ENCODE results near the gene SURF2.

The SURF2 gene

DNA sequence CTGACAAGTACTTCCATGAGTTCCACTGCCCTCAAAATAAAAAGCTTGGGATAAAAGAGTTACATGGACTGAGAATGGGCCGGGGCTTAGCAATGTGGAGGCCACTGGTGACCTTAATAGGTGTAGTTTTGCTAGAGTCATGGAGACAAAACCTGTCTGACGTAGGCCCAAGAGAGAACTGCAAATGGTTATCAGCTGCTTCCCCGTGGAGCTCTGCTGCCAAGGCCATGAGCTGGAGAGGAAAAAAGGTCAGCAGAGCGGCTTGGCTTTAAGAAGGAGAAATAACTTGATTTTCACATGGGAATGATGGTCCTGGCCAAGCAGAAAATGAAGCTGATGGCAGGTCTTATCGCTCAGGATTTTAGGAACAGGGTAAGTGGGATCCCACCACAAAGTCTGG is 16.7 kb upstream of the SURF2 start:
- DNase-seq, result no peak

DNA sequence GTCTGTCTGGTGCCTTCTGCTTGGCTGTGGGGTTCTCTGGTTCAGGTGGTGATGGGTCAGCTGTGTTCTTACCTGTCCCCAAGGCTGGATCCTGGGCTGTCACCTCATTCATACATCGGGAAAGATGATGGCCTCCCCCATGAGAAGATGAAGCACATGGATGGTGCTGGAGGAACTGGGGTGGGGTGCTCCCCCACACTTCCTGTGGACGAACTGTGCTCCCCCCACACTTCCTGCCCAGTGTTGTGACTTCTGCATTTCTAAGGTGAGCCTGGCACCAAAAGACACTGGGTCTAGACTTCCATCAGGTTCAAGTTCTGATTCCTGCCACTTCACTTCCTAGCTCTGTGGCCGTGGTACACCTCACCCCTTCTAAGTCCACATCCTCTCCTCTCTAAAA is 16.1 kb upstream of the SURF2 start:
- no peak for DNase-seq

DNA sequence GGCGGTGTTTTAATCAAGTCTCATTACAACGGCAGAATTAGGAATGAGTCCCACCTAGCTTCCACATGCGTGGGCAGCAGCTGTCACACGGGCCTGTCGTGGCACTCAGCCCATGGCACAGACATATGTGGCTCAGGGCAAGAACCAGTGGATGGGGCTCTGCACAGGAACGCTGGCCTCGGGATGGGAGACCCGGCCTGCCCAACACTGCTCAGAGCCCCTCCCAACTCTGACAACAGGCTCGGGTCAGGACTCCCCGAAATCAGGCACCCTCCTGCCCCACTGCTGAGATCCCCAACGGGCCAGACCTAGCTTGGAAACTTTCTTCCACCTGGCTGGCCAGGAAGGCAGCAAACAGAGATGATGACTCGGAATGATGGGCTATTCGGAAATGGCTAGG is 15.4 kb upstream of the SURF2 start:
- no peak for DNase-seq

GRCh38 chr9:133341369-133342068 is 14.8 kb upstream of the SURF2 start:
- no peak for DNase-seq

- DNase-seq, result peak in 1 of 2 experiments; percentile 31
Measured at GRCh38 chr9:133342069-133342406, 14.3 kb upstream of the SURF2 start.

GRCh38 chr9:133342570-133342969 is 13.8 kb upstream of the SURF2 start:
- no peak for DNase-seq

DNA sequence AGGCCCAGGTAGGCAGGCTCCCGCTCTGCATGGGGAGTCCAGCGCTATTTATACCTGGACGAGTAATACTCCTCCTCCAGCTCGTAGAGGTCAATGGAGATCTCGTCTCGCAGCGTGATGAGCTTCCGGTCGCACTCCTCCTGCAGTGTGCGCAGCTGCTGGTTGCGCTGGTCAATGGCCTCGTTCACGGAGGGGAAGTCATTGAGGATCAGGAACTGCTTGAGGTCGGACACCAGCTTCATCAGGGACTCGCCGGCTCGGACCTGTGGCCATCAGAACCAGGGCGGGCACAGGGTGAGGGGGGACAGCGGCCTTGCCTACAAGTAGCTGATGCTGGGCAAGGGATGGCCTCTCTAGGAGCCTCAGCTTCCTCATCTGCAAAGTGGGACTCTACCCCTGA is 12.3 kb upstream of the SURF2 start:
- DNase-seq, result no peak

- no peak for DNase-seq
Measured at GRCh38 chr9:133344979-133345378, 11.4 kb upstream of the SURF2 start.

DNA sequence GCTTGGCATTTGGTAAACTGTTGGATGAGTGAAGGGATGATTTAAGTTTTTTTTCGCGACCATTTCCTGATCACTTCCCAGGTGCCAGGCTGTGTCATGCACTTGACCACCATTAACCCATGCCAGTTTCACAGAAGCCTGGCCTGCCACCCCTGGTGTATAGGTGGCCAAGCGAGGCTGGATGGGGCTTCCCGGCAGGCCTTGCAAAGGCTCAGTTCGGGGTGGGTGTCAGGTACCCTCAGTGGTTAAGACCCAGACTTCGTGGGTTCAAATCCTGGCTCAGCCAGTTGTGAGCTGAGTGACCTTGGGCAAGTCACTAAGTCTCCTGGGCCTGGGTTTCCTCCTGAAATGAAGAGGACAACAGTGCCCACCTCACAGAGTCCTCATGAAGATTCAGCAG is 10.8 kb upstream of the SURF2 start:
- no peak for DNase-seq

GRCh38 chr9:133346021-133346785 is 10.1 kb upstream of the SURF2 start:
- no peak for DNase-seq

DNA sequence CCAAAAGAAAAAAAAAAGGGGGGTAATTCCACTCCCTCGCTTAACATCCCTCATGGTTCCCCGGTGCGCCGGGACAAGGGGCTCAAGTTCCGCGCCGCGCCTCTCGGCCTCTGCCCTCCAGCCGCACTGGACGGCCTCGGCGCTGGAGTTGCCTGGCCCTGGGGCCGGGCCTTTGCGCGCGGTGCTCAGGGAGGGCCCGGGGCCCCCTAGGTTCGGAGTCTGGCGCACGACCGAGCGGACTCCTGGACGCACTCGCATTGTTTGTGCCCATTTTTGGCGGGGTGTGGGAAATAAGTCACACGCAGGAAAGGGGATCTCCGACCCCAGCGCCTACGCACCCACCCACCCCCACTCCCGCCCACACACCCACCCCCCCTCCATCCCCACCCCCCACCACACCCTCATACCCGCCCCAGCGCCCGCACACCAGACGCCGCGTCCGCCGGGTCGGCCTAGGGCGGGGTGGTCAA is 8.8 kb upstream of the SURF2 start:
- peak in 1 of 2 experiments; percentile 30 for DNase-seq

DNA sequence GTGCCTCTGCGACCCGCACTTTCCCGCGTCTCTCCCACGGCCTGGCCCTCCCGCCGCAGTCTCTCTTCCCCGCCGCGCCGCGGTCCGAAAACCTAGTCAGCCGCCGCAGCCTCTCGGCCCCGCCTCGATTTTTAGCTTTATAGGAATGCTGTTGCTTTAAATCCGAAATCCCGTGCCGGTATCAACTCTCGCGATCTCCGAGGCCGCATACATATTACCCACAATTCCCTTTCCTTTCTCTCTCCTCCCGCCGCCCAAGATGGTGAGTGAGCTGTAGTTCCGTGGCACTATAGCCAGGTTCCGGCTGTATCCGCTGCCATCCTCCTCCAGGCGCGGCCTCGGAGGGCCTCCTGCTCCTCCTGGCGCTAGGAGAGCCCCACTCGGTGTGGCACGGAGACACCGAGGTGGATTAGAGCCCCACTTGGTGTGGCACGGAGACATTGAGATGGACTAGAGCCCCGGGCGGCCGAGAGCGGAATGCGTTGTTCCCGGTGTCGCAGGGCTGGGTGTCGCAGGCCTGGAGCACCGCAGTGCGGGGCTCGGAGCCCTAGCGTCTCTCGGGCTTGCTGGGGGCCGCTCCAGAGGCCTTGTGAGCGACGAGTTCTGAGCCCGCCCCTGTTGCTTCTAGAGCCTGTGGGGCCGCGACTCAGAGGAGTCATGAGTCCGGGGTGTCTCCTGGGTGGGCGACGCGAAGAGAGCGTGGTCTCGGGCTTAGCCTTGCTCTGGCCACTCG is 8.2 kb upstream of the SURF2 start, which contains the start of the genes MED22 and RPL7A:
MED22 (minus strand) TSS at position 147 of the 733 bp plus-strand sequence. CDS start 1,469 bp downstream, outside the sequence.
RPL7A (plus strand) TSS at position 234 of the 733 bp plus-strand sequence; CDS start at position 260, 26 bp downstream.
- DNase-seq, result peak; percentile 82 to 92

DNA sequence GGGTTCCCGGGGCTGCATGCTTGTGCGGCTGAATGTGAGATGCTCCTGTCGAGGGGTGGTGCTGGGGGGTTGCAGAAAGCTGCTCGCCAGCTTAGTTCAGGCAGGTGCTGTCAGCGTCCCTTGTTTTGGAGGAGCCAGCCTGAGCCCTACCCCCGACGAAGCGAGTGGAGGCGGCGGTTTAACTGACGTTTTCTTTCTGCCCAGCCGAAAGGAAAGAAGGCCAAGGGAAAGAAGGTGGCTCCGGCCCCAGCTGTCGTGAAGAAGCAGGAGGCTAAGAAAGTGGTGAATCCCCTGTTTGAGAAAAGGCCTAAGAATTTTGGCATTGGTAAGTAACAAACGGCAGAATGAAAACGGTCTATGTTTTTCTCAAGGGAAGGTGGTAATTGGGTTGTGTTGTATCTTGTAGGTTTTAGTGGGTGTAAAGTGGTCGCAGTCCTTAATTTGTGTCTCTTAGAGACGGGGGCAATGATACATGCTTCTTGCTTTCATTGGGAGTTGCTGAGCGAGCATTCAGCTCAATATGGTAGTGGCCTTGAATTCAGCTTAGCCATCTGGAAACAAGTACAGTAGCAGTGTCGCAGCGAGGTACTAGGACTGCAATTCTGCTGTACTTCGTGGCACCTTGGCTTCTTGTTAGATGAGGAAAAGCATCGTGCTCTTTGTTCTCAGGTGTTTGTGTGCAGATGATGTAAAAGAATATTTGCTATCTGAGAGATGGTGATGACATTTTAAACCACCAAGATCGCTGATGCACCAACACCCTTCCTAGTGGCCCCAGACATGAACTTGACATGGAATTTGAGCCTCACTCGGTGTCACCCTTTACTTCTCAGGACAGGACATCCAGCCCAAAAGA is 7.4 kb upstream of the SURF2 start:
- DNase-seq, result no peak

GRCh38 chr9:133349965-133350616 is 6.3 kb upstream of the SURF2 start:
- no peak for DNase-seq

DNA sequence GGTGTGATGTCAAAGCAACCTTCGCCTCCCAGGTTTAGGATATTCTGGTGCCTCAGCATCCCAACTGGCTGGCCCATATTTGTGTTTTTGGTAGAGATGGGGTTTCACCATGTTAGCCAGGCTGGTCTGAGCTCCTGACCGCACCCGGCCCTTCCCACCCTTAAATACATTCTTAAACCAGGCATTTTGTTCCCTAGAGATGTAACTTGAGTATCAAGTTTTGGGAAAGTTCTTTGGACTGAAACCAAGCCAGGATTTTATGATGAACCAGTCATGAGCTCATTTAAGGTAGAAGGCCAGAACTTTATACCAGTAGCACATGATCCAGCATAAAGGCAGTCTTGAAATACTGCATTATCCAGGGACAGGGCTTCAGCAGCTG is 4.8 kb upstream of the SURF2 start:
- no peak for DNase-seq

- peak in 1 of 2 experiments; percentile 51 for DNase-seq
Measured at GRCh38 chr9:133351908-133352634, 4.3 kb upstream of the SURF2 start.

DNA sequence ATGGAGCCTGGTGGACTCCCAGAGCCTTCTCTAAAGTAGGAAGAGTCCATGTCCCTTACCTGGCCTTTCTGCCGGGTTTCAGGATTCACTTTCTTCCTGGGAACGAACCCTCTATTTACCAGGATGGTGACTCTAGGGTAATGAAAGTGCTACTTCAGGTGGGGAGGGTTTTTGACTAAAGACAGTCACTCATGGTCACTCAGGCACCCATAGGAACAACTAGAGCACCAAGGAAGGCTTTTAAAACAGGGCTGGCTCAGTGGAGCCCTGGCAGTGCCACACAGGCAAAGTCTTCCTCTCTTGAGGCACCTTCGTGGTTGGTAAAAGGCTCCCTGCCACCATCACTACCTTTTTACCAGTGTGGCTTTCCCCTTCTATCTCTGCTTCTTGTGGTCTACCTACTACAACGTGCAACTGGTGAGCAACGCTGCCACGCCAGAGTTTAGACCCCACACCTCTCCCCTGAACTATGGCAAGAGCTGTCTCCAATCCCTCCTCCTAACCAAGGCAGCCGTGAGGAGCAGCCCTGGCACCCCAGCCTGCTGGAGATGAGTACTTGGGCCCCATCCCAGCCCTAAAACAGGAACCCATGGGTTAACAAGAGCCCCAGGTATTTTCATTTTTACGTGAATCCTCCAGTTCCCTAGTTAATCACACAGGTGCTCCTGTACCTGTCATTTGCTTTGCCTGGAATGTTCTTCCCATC is 3.6 kb upstream of the SURF2 start:
- no peak for DNase-seq

GRCh38 chr9:133353548-133353947 is 2.8 kb upstream of the SURF2 start:
- no peak for DNase-seq

GRCh38 chr9:133354766-133355165 is 1.6 kb upstream of the SURF2 start:
- DNase-seq, result no peak

DNA sequence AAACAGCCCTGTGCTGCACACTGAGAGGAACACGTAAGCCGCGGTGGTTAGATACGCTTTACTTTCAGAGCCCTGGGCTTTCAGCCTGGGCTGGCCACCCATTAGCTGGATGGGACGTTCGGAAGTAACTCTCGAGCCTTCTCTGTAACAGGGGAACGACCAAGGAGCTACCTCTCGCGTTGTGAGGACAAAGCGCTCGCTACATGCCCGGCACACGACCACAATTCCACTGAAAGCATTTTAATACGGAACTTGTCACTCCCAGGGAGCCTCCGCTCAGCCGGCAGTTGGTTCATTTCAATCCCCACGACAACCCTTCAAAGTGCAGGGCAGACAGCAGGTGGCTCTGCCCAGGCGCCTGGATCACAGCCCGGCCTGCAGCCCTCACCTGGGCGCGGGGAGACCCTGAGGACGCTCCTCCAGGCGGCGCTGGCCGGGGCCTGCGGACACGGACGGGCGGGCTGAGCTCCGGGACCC is 431 bp upstream of the SURF2 start:
- no peak for DNase-seq
